Mucosa of descending colon (tissue), 3 donors: ENCODE data around the gene CD320. TPM values are rescaled to one million over a fixed set of nuclear protein-coding genes. Genes with fewer than 3 reads are reported as not detected.
"Not testable (repeated sequence)": the region's sequence is repeated elsewhere in the genome, so short reads cannot be mapped to it uniquely, and the experiment has no call there.

ENCODE experiments used
- ATAC-seq: fragments of 200-7000 bp; cut with Tn5 transposase; one replicate; pipeline ENCODE4 v1.9.1; 2020; ENCODE audit warnings: mild to moderate bottlenecking, moderate library complexity
- DNase-seq, 3 donors: peaks; one replicate each; pipeline ENCODE4 v3.0.0-alpha.2; 2020
- H3K36me3 ChIP-seq: fragments of 200-600 bp; one replicate; pipeline ENCODE4 v1.8.0; 2021; ENCODE audit warnings: low read depth, mild to moderate bottlenecking
- H3K4me1 ChIP-seq: fragments of 200-600 bp; one replicate; pipeline ENCODE4 v1.8.0; 2021; ENCODE audit warnings: low read depth, mild to moderate bottlenecking
- H3K4me3 ChIP-seq: fragments of 200-600 bp; one replicate; pipeline ENCODE4 v1.8.0; 2021; ENCODE audit warnings: mild to moderate bottlenecking
- H3K9me3 ChIP-seq: fragments of 200-600 bp; one replicate; pipeline ENCODE4 v1.8.0; 2021; ENCODE audit warnings: mild to moderate bottlenecking
- CTCF ChIP-seq: fragments of 200-600 bp; IDR thresholded peaks from one replicate; pipeline ENCODE4 v1.8.0; 2022; ENCODE audit warnings: antibody characterized with exemption, mild to moderate bottlenecking
- intact Hi-C, 2 donors: fragments of 100-400 bp; cut with DNase I in 1 of 2; cut with micrococcal nuclease in 1 of 2; formaldehyde crosslinking; loops; one replicate each; pipeline versions ENCODE4 v1.11.0 to v1.11.1; 2022; cut with DNase I, micrococcal nuclease
- total RNA-seq, 3 donors: library from RNA; stranded (reverse); fragmentation: NEBNext Ultra II Directional in 2 of 3; extraction: Animal tissue kit (Norgen Biotek cat#: 25700) in 2 of 3; gene quantifications; one replicate each; pipeline versions ENCODE4 v1.2.1 to v1.2.4, GENCODE V29; 2021 to 2023
- donor health status: DM: no; HTN: no; CAD: no; lungs with moderate emphysema.
- donor health status: DM: no; HTN: no; CAD: no.
- donor health status: DM: no; HTN: yes; CAD: no.

The CD320 gene
- total RNA-seq, 3 donors from 2014 or later: 33.2 to 45.8 (median 41.7) TPM

GRCh38 chr19:8320564-8321066 is 12.5 kb upstream of the CD320 start:
- Histone ChIP-seq H3K9me3 (no peaks in the 10 kb centered on the region), H3K36me3 (no peaks in the 10 kb centered on the region), H3K4me3 (peak overlapping the region; percentile 95), H3K4me1 (peaks cover 20% of the 10 kb centered on the region)
- no peak for TF ChIP-seq CTCF
- DNase-seq (peak in 1 of 3 donors; percentile 44), ATAC-seq (peak; percentile 38)
- intact Hi-C loops: no loop called here

GRCh38 chr19:8319807-8320520 is 11.8 kb upstream of the CD320 start:
- intact Hi-C loops: no loop called here
- ATAC-seq (no peak), DNase-seq (no peak)
- Histone ChIP-seq H3K4me1 (peaks cover 20% of the 10 kb centered on the region), H3K36me3 (no peaks in the 10 kb centered on the region), H3K9me3 (no peaks in the 10 kb centered on the region), H3K4me3 (no peak overlapping the region)
- no peak for TF ChIP-seq CTCF

- H3K4me1 ChIP-seq: peaks cover 20% of the 10 kb centered on the region
- ATAC-seq, H3K4me3 ChIP-seq, H3K36me3 ChIP-seq, H3K9me3 ChIP-seq, DNase-seq, intact Hi-C loops: not testable (repeated sequence)
Observed at GRCh38 chr19:8318835-8319234, 10.7 kb upstream of the CD320 start.

- peaks cover 14% of the 10 kb centered on the region for H3K4me1 ChIP-seq
- H3K4me3 ChIP-seq: no peak overlapping the region
- intact Hi-C loops: no loop called here
- TF ChIP-seq CTCF: no peak
- DNase-seq: peak in 1 of 3 donors; percentile 21
- H3K36me3 ChIP-seq: no peaks in the 10 kb centered on the region
- ATAC-seq: no peak
- no peaks in the 10 kb centered on the region for H3K9me3 ChIP-seq
Observed at GRCh38 chr19:8316351-8317125, 8.4 kb upstream of the CD320 start.

- H3K4me3 ChIP-seq, H3K36me3 ChIP-seq, H3K9me3 ChIP-seq, intact Hi-C loops, ATAC-seq: not testable (repeated sequence)
- DNase-seq: peak in 1 of 3 donors; percentile 4
- peaks cover 11% of the 10 kb centered on the region for H3K4me1 ChIP-seq
Observed at GRCh38 chr19:8314981-8315640, 7.0 kb upstream of the CD320 start.

- Histone ChIP-seq H3K4me3 (no peak overlapping the region), H3K4me1 (peaks cover 24% of the 10 kb centered on the region), H3K9me3 (no peaks in the 10 kb centered on the region), H3K36me3 (no peaks in the 10 kb centered on the region)
- intact Hi-C loops: no loop called here
- peak; percentile 73 to 80 (median 78) for DNase-seq
- ATAC-seq: peak; percentile 38
- no peak for TF ChIP-seq CTCF
Observed at GRCh38 chr19:8311461-8312260, 3.5 kb upstream of the CD320 start.
